ENCODE data around the gene MYOCD.

The MYOCD gene

GRCh38 chr17:12709063-12709462 is 43.4 kb downstream of the MYOCD start:
- no peak for DNase-seq (ENCODE audit: low read depth in 1 of 2, low spot score in 1 of 2)

- no peak for DNase-seq (ENCODE audit: low read depth in 1 of 2, low spot score in 1 of 2)
These were observed 46.7 kb downstream of the MYOCD start for GRCh38 chr17:12712415-12712814.

GRCh38 chr17:12712941-12713340 is 47.3 kb downstream of the MYOCD start:
- no peak for DNase-seq (ENCODE audit: low read depth in 1 of 2, low spot score in 1 of 2)

- no peak for DNase-seq (ENCODE audit: low read depth in 1 of 2, low spot score in 1 of 2)
These were observed 54.3 kb downstream of the MYOCD start for GRCh38 chr17:12719948-12720347.

GRCh38 chr17:12721581-12721980 is 55.9 kb downstream of the MYOCD start:
- DNase-seq (ENCODE audit: low read depth in 1 of 2, low spot score in 1 of 2) = no peak

GRCh38 chr17:12722282-12722681 is 56.6 kb downstream of the MYOCD start:
- no peak for DNase-seq (ENCODE audit: low read depth in 1 of 2, low spot score in 1 of 2)

- no peak for DNase-seq (ENCODE audit: low read depth in 1 of 2, low spot score in 1 of 2)
These were observed 60.4 kb downstream of the MYOCD start for GRCh38 chr17:12726131-12726530.

GRCh38 chr17:12727076-12727760 is 61.5 kb downstream of the MYOCD start:
- DNase-seq (ENCODE audit: low read depth in 1 of 2, low spot score in 1 of 2) = no peak

GRCh38 chr17:12727881-12728280 is 62.2 kb downstream of the MYOCD start:
- no peak for DNase-seq (ENCODE audit: low read depth in 1 of 2, low spot score in 1 of 2)

GRCh38 chr17:12729086-12729485 is 63.4 kb downstream of the MYOCD start:
- no peak for DNase-seq (ENCODE audit: low read depth in 1 of 2, low spot score in 1 of 2)

- DNase-seq (ENCODE audit: low read depth in 1 of 2, low spot score in 1 of 2) = no peak
These were observed 64.7 kb downstream of the MYOCD start for GRCh38 chr17:12730421-12730820.

- no peak for DNase-seq (ENCODE audit: low read depth in 1 of 2, low spot score in 1 of 2)
These were observed 65.3 kb downstream of the MYOCD start for GRCh38 chr17:12730931-12731521.

GRCh38 chr17:12731839-12732238 is 66.1 kb downstream of the MYOCD start:
- no peak for DNase-seq (ENCODE audit: low read depth in 1 of 2, low spot score in 1 of 2)

- no peak for DNase-seq (ENCODE audit: low read depth in 1 of 2, low spot score in 1 of 2)
These were observed 66.7 kb downstream of the MYOCD start for GRCh38 chr17:12732366-12732765.

- no peak for DNase-seq (ENCODE audit: low read depth in 1 of 2, low spot score in 1 of 2)
These were observed 69.2 kb downstream of the MYOCD start for GRCh38 chr17:12734926-12735325.

- no peak for DNase-seq (ENCODE audit: low read depth in 1 of 2, low spot score in 1 of 2)
These were observed 69.8 kb downstream of the MYOCD start for GRCh38 chr17:12735517-12735916.

- no peak for DNase-seq (ENCODE audit: low read depth in 1 of 2, low spot score in 1 of 2)
These were observed 70.8 kb downstream of the MYOCD start for GRCh38 chr17:12736526-12736925.

GRCh38 chr17:12737740-12738469 is 72.2 kb downstream of the MYOCD start:
- no peak for DNase-seq (ENCODE audit: low read depth in 1 of 2, low spot score in 1 of 2)

GRCh38 chr17:12738624-12739023 is 72.9 kb downstream of the MYOCD start:
- DNase-seq (ENCODE audit: low read depth in 1 of 2, low spot score in 1 of 2) = no peak

GRCh38 chr17:12739500-12739899 is 73.8 kb downstream of the MYOCD start:
- DNase-seq (ENCODE audit: low read depth in 1 of 2, low spot score in 1 of 2) = no peak

- no peak for DNase-seq (ENCODE audit: low read depth in 1 of 2, low spot score in 1 of 2)
These were observed 77.4 kb downstream of the MYOCD start for GRCh38 chr17:12743046-12743445.

GRCh38 chr17:12744298-12744697 is 78.6 kb downstream of the MYOCD start:
- no peak for DNase-seq (ENCODE audit: low read depth in 1 of 2, low spot score in 1 of 2)

Measured in activated CD4-positive, alpha-beta T cell treated with anti-CD3 and anti-CD28 coated beads, Interleukin-2, amount 50 U/mL, for 24 hours (primary cell).